ENCODE data around the gene ADAMTSL4.
"Not testable (repeated sequence)": the region's sequence is repeated elsewhere in the genome, so short reads cannot be mapped to it uniquely, and the experiment has no call there.

DNA sequence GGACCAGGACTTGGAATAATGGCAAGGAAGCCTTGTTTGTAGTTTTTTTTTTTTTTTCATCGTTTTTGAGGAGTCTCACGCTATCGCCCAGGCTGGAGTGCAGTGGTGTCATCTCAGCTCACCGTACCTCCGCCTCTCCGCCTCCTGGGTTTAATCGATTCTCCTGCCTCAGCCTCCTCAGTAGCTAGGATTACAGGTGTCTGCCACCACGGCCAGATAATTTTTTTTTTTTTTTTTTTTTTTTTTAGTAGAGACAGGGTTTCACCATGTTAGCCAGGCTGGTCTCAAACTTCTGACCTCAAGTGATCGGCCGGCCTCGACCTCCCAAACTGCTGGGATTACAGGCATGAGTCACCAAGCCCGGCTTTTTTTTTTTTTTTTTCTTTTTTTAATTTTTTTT lies 53.2 kb downstream of the ADAMTSL4 start:
- not testable (repeated sequence) for TF ChIP-seq CTCF (conservative IDR thresholded peaks at IDR 0.05 in 1 of 2, IDR thresholded peaks at IDR 0.05 in 1 of 2; ENCODE audit: extremely low read depth in 1 of 2, insufficient read depth in 1 of 2, low read depth in 1 of 2, low read length in 2 of 2); EZH2 (IDR thresholded peaks at IDR 0.05; ENCODE audit: borderline replicate concordance, low read length)

Data from mammary epithelial cell (primary cell).